Measurements from ENCODE around the gene IER3. TPM values are rescaled to one million over a fixed set of nuclear protein-coding genes. Genes with fewer than 3 reads are reported as not detected.
A peak's percentile ranks its signal among the peaks of the same experiment; 100 is the strongest.

Gene IER3
- total and polyA plus RNA-seq, 2 of the 13 experiments (the other 11 are each of a cell fraction or from before 2014, with no cell fraction given), result 51.1 to 131 TPM

- TF ChIP-seq SMAD3 (CRISPR knock-in tag; IDR thresholded peaks at IDR 0.05), result no peak
- TF ChIP-seq ZNF672 (CRISPR knock-in tag; IDR thresholded peaks at IDR 0.05), result no peak
- TF ChIP-seq E2F1 (CRISPR knock-in tag; IDR thresholded peaks at IDR 0.05), result no peak
- TF ChIP-seq REL (CRISPR knock-in tag; conservative IDR thresholded peaks at IDR 0.05), result no peak
- TF ChIP-seq ZNF792 (CRISPR knock-in tag; IDR thresholded peaks at IDR 0.05), result no peak
- peak; percentile 21; the same call in 1 of the 2 replicates for TF ChIP-seq JUND (CRISPR knock-in tag; IDR thresholded peaks at IDR 0.05)
- 0 out of 2 replicates have a peak, but pooled peaks have one; percentile 43 for TF ChIP-seq HDAC2 (CRISPR knock-in tag; IDR thresholded peaks at IDR 0.05)
- TF ChIP-seq FOXO4 (CRISPR knock-in tag; conservative IDR thresholded peaks at IDR 0.05), result no peak
- no peak for TF ChIP-seq IRX3 (CRISPR knock-in tag; IDR thresholded peaks at IDR 0.05; ENCODE audit: borderline replicate concordance, low read depth)
- 0 out of 2 replicates have a peak, but pooled peaks have one; percentile 37 for TF ChIP-seq KDM1A (CRISPR knock-in tag; IDR thresholded peaks at IDR 0.05)
- TF ChIP-seq ZSCAN25 (CRISPR knock-in tag; IDR thresholded peaks at IDR 0.05), result no peak
- TF ChIP-seq MAFF (IDR thresholded peaks at IDR 0.05; ENCODE audit: low read depth, low read length), result peak; percentile 82
- no peak for TF ChIP-seq ZBTB46 (CRISPR knock-in tag; IDR thresholded peaks at IDR 0.05; ENCODE audit: borderline replicate concordance)
- no peak for TF ChIP-seq DNMT1 (CRISPR knock-in tag; IDR thresholded peaks at IDR 0.05)
- no peak for TF ChIP-seq ZKSCAN5 (CRISPR knock-in tag; IDR thresholded peaks at IDR 0.05)
- no peak for TF ChIP-seq RARG (CRISPR knock-in tag; IDR thresholded peaks at IDR 0.05; ENCODE audit: low read depth)
- no peak for TF ChIP-seq SNAI1 (CRISPR knock-in tag; IDR thresholded peaks at IDR 0.05; ENCODE audit: borderline replicate concordance)
- TF ChIP-seq NR3C1 (CRISPR knock-in tag; IDR thresholded peaks at IDR 0.05), result no peak
- TF ChIP-seq IKZF5 (CRISPR knock-in tag; IDR thresholded peaks at IDR 0.05), result peak; percentile 37; the same call in 1 of the 2 replicates
- peak; percentile 55; the same call in 1 of the 2 replicates for TF ChIP-seq LBX2 (CRISPR knock-in tag; IDR thresholded peaks at IDR 0.05; ENCODE audit: borderline replicate concordance)
- no peak for TF ChIP-seq PITX1 (CRISPR knock-in tag; IDR thresholded peaks at IDR 0.05)
- TF ChIP-seq ZNF234 (CRISPR knock-in tag; conservative IDR thresholded peaks at IDR 0.05), result no peak
- no peak for TF ChIP-seq ZBTB7B (CRISPR knock-in tag; IDR thresholded peaks at IDR 0.05)
- no peak; the same call in none of the 2 replicates for TF ChIP-seq RCOR2 (CRISPR knock-in tag; IDR thresholded peaks at IDR 0.05)
- TF ChIP-seq ZNF296 (CRISPR knock-in tag; conservative IDR thresholded peaks at IDR 0.05), result no peak
These were observed 15.4 kb upstream of the IER3 start (continued) for GRCh38 chr6:30759575-30760239.
